Measurements from ENCODE around the gene BCAS3.
A peak's percentile ranks its signal among the peaks of the same experiment; 100 is the strongest.
"Not testable (repeated sequence)": the region's sequence is repeated elsewhere in the genome, so short reads cannot be mapped to it uniquely, and the experiment has no call there.

Gene BCAS3

GRCh38 chr17:60668741-60669140, 8.9 kb upstream of the BCAS3 start:
- H3K4me3 ChIP-seq (ENCODE audit: insufficient read depth, low read depth, low read length); H3K27ac ChIP-seq (ENCODE audit: insufficient read depth, low read depth, low read length, poor library complexity, severe bottlenecking); H3K4me1 ChIP-seq (ENCODE audit: control insufficient read depth, insufficient read depth, low read length); H3K27me3 ChIP-seq (ENCODE audit: control insufficient read depth, insufficient read depth, low read length, poor library complexity, severe bottlenecking); H3K9me3 ChIP-seq (ENCODE audit: control insufficient read depth, low read length); H3K36me3 ChIP-seq (ENCODE audit: control insufficient read depth, insufficient read depth, low read length): not testable (repeated sequence)
- WGBS, 2 experiments, result 97 to 98% methylated on average over 7 of the region's 7 CpGs

GRCh38 chr17:60671482-60671881, 6.2 kb upstream of the BCAS3 start:
- no peaks in the 10 kb centered on the region for H3K4me1 ChIP-seq (ENCODE audit: control insufficient read depth, insufficient read depth, low read length)
- no peaks in the 10 kb centered on the region for H3K27me3 ChIP-seq (ENCODE audit: control insufficient read depth, insufficient read depth, low read length, poor library complexity, severe bottlenecking)
- H3K27ac ChIP-seq (ENCODE audit: insufficient read depth, low read depth, low read length, poor library complexity, severe bottlenecking), result no peak overlapping the region
- H3K9me3 ChIP-seq (ENCODE audit: control insufficient read depth, low read length), result no peaks in the 10 kb centered on the region
- 63 to 87% methylated on average over 1 to 2 of the region's 2 CpGs for WGBS, 2 experiments
- H3K4me3 ChIP-seq (ENCODE audit: insufficient read depth, low read depth, low read length), result no peak overlapping the region
- H3K36me3 ChIP-seq (ENCODE audit: control insufficient read depth, insufficient read depth, low read length), result no peaks in the 10 kb centered on the region

DNA sequence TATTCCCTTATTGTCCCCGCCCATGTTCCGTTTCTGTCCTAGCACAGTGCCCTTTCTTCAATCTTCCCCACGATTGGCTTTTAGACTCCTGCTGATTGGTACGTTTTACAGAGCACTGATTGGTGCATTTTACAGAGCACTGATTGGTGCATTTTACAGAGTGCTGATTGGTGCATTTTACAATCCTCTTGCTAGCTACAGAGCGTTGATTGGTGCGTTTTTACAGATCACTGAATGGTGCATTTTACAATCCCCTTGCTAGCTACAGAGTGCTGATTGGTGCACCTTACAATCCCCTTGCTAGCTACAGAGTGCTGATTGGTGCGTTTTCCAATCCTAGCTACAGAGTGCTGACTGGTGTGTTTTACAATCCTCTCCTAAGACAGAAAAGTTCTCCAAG, 3.0 kb upstream of the BCAS3 start:
- not testable (repeated sequence) for H3K9me3 ChIP-seq (ENCODE audit: control insufficient read depth, low read length); H3K27me3 ChIP-seq (ENCODE audit: control insufficient read depth, insufficient read depth, low read length, poor library complexity, severe bottlenecking); H3K27ac ChIP-seq (ENCODE audit: insufficient read depth, low read depth, low read length, poor library complexity, severe bottlenecking); H3K4me1 ChIP-seq (ENCODE audit: control insufficient read depth, insufficient read depth, low read length); H3K4me3 ChIP-seq (ENCODE audit: insufficient read depth, low read depth, low read length); H3K36me3 ChIP-seq (ENCODE audit: control insufficient read depth, insufficient read depth, low read length)
- 88 to 92% methylated on average over 7 of the region's 7 CpGs for WGBS, 2 experiments

DNA sequence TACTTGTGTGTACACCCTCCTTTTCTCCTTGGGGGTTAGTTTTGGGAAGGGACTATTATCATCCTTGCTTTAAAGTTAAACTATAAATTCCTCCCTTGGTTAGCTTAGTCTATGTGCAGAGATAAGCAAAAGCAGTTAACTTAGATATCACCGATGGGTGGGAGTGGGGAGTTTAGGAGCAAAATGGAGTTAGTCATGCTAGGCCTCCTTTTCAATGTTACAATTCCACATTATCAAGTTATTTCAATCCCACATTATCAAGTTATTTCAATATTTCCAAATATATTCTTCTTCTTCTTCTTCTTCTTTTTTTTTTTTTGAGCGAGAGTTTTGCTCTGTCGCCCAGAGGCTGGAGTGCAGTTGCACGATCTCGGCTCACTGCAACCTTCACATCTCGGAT, 1.7 kb upstream of the BCAS3 start:
- Histone ChIP-seq H3K27me3 (ENCODE audit: control insufficient read depth, insufficient read depth, low read length, poor library complexity, severe bottlenecking) (no peaks in the 10 kb centered on the region), H3K9me3 (ENCODE audit: control insufficient read depth, low read length) (no peaks in the 10 kb centered on the region), H3K4me3 (ENCODE audit: insufficient read depth, low read depth, low read length) (no peak overlapping the region), H3K36me3 (ENCODE audit: control insufficient read depth, insufficient read depth, low read length) (no peaks in the 10 kb centered on the region), H3K27ac (ENCODE audit: insufficient read depth, low read depth, low read length, poor library complexity, severe bottlenecking) (no peak overlapping the region), H3K4me1 (ENCODE audit: control insufficient read depth, insufficient read depth, low read length) (no peaks in the 10 kb centered on the region)
- WGBS, 2 experiments, result 86 to 90% methylated on average over 5 to 6 of the region's 6 CpGs

GRCh38 chr17:60676758-60677307, 818 bp upstream of the BCAS3 start:
- no peak overlapping the region for H3K27ac ChIP-seq (ENCODE audit: insufficient read depth, low read depth, low read length, poor library complexity, severe bottlenecking)
- H3K27me3 ChIP-seq (ENCODE audit: control insufficient read depth, insufficient read depth, low read length, poor library complexity, severe bottlenecking), result no peaks in the 10 kb centered on the region
- 39% methylated on average over 16 to 17 of the region's 17 CpGs for WGBS, 2 experiments
- no peaks in the 10 kb centered on the region for H3K36me3 ChIP-seq (ENCODE audit: control insufficient read depth, insufficient read depth, low read length)
- peak overlapping the region; percentile 59 for H3K4me3 ChIP-seq (ENCODE audit: insufficient read depth, low read depth, low read length)
- H3K4me1 ChIP-seq (ENCODE audit: control insufficient read depth, insufficient read depth, low read length), result no peaks in the 10 kb centered on the region
- no peaks in the 10 kb centered on the region for H3K9me3 ChIP-seq (ENCODE audit: control insufficient read depth, low read length)

GRCh38 chr17:60678118-60678444, 430 bp downstream of the BCAS3 start:
- no peaks in the 10 kb centered on the region for H3K9me3 ChIP-seq (ENCODE audit: control insufficient read depth, low read length)
- H3K4me1 ChIP-seq (ENCODE audit: control insufficient read depth, insufficient read depth, low read length), result no peaks in the 10 kb centered on the region
- H3K27ac ChIP-seq (ENCODE audit: insufficient read depth, low read depth, low read length, poor library complexity, severe bottlenecking), result peak overlapping the region; percentile 12
- no peaks in the 10 kb centered on the region for H3K36me3 ChIP-seq (ENCODE audit: control insufficient read depth, insufficient read depth, low read length)
- H3K27me3 ChIP-seq (ENCODE audit: control insufficient read depth, insufficient read depth, low read length, poor library complexity, severe bottlenecking), result no peaks in the 10 kb centered on the region
- H3K4me3 ChIP-seq (ENCODE audit: insufficient read depth, low read depth, low read length), result peak overlapping the region; percentile 59
- 11 to 13% methylated on average over 6 of the region's 6 CpGs for WGBS, 2 experiments

GRCh38 chr17:60679287-60679686, 1.6 kb downstream of the BCAS3 start:
- Histone ChIP-seq H3K9me3 (ENCODE audit: control insufficient read depth, low read length) (no peaks in the 10 kb centered on the region), H3K4me1 (ENCODE audit: control insufficient read depth, insufficient read depth, low read length) (no peaks in the 10 kb centered on the region), H3K27ac (ENCODE audit: insufficient read depth, low read depth, low read length, poor library complexity, severe bottlenecking) (no peak overlapping the region), H3K4me3 (ENCODE audit: insufficient read depth, low read depth, low read length) (no peak overlapping the region), H3K27me3 (ENCODE audit: control insufficient read depth, insufficient read depth, low read length, poor library complexity, severe bottlenecking) (no peaks in the 10 kb centered on the region), H3K36me3 (ENCODE audit: control insufficient read depth, insufficient read depth, low read length) (no peaks in the 10 kb centered on the region)
- WGBS, 2 experiments, result 86 to 95% methylated on average over 2 to 3 of the region's 4 CpGs

- no peaks in the 10 kb centered on the region for H3K9me3 ChIP-seq (ENCODE audit: control insufficient read depth, low read length)
These were observed 3.1 kb downstream of the BCAS3 start for GRCh38 chr17:60680754-60681153.

DNA sequence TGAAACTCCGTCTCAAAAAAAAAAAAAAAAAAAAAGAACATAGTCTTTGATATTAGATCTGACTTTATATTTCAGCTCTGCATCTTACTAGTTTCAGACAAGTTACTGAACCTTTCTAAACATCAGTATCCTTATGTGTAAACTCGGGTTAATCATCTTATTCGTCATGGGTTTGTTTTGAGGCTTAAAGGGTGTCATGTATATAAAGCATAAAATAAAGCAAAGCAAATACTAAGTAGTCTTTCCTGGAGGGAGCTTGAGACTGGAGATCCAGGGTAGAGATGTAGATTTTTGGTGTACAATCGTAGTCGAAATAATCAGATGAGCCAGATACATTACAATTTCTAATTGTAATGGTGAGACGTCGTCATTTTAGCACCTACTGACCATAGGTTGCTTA, 7.8 kb downstream of the BCAS3 start:
- no peaks in the 10 kb centered on the region for H3K27me3 ChIP-seq (ENCODE audit: control insufficient read depth, insufficient read depth, low read length, poor library complexity, severe bottlenecking)
- no peaks in the 10 kb centered on the region for H3K36me3 ChIP-seq (ENCODE audit: control insufficient read depth, insufficient read depth, low read length)
- H3K4me1 ChIP-seq (ENCODE audit: control insufficient read depth, insufficient read depth, low read length), result no peaks in the 10 kb centered on the region
- 97 to 99% methylated on average over 5 to 6 of the region's 7 CpGs for WGBS, 2 experiments
- no peak overlapping the region for H3K27ac ChIP-seq (ENCODE audit: insufficient read depth, low read depth, low read length, poor library complexity, severe bottlenecking)
- H3K4me3 ChIP-seq (ENCODE audit: insufficient read depth, low read depth, low read length), result no peak overlapping the region
- no peaks in the 10 kb centered on the region for H3K9me3 ChIP-seq (ENCODE audit: control insufficient read depth, low read length)

More at GRCh38 chr17:60680754-60681153, 3.1 kb downstream of the BCAS3 start:
- no peaks in the 10 kb centered on the region for H3K27me3 ChIP-seq (ENCODE audit: control insufficient read depth, insufficient read depth, low read length, poor library complexity, severe bottlenecking)
- no peak overlapping the region for H3K27ac ChIP-seq (ENCODE audit: insufficient read depth, low read depth, low read length, poor library complexity, severe bottlenecking)
- no peak overlapping the region for H3K4me3 ChIP-seq (ENCODE audit: insufficient read depth, low read depth, low read length)
- H3K36me3 ChIP-seq (ENCODE audit: control insufficient read depth, insufficient read depth, low read length), result no peaks in the 10 kb centered on the region
- no peaks in the 10 kb centered on the region for H3K4me1 ChIP-seq (ENCODE audit: control insufficient read depth, insufficient read depth, low read length)
- WGBS, 2 experiments, result 93 to 94% methylated on average over 6 of the region's 6 CpGs

- Histone ChIP-seq H3K9me3 (ENCODE audit: control insufficient read depth, low read length) (no peaks in the 10 kb centered on the region), H3K36me3 (ENCODE audit: control insufficient read depth, insufficient read depth, low read length) (no peaks in the 10 kb centered on the region), H3K27ac (ENCODE audit: insufficient read depth, low read depth, low read length, poor library complexity, severe bottlenecking) (no peak overlapping the region), H3K4me1 (ENCODE audit: control insufficient read depth, insufficient read depth, low read length) (no peaks in the 10 kb centered on the region), H3K4me3 (ENCODE audit: insufficient read depth, low read depth, low read length) (no peak overlapping the region), H3K27me3 (ENCODE audit: control insufficient read depth, insufficient read depth, low read length, poor library complexity, severe bottlenecking) (no peaks in the 10 kb centered on the region)
These were observed 18.3 kb downstream of the BCAS3 start for GRCh38 chr17:60695960-60696359.

GRCh38 chr17:60699090-60699489, 21.4 kb downstream of the BCAS3 start:
- no peak overlapping the region for H3K4me3 ChIP-seq (ENCODE audit: insufficient read depth, low read depth, low read length)
- no peaks in the 10 kb centered on the region for H3K27me3 ChIP-seq (ENCODE audit: control insufficient read depth, insufficient read depth, low read length, poor library complexity, severe bottlenecking)
- no peaks in the 10 kb centered on the region for H3K9me3 ChIP-seq (ENCODE audit: control insufficient read depth, low read length)
- H3K4me1 ChIP-seq (ENCODE audit: control insufficient read depth, insufficient read depth, low read length), result no peaks in the 10 kb centered on the region
- WGBS, 2 experiments, result 92% methylated on average over 2 to 3 of the region's 3 CpGs
- H3K27ac ChIP-seq (ENCODE audit: insufficient read depth, low read depth, low read length, poor library complexity, severe bottlenecking), result no peak overlapping the region
- no peaks in the 10 kb centered on the region for H3K36me3 ChIP-seq (ENCODE audit: control insufficient read depth, insufficient read depth, low read length)
